ENCODE measurements around the gene SART1.
"Not testable (repeated sequence)": the region's sequence is repeated elsewhere in the genome, so short reads cannot be mapped to it uniquely, and the experiment has no call there.

Gene SART1

GRCh38 chr11:65937766-65938165, 23.8 kb upstream of the SART1 start:
- no peak for DNase-seq

- no peak for DNase-seq
Observed at GRCh38 chr11:65941720-65942310, 19.7 kb upstream of the SART1 start.

- no peak for DNase-seq
Observed at GRCh38 chr11:65942531-65942930, 19.0 kb upstream of the SART1 start.

GRCh38 chr11:65944191-65944590, 17.3 kb upstream of the SART1 start:
- no peak for DNase-seq

- DNase-seq, result no peak
Observed at GRCh38 chr11:65944767-65945166, 16.8 kb upstream of the SART1 start.

- no peak for DNase-seq
Observed at GRCh38 chr11:65945430-65945911, 16.1 kb upstream of the SART1 start, which contains the start of gene TSGA10IP. TSGA10IP (plus strand) TSS chr11:65945480; CDS start chr11:65945676, 196 bp downstream.

GRCh38 chr11:65945941-65946558, 15.5 kb upstream of the SART1 start:
- no peak for DNase-seq

- DNase-seq, result no peak
Observed at GRCh38 chr11:65946655-65947054, 14.9 kb upstream of the SART1 start.

- DNase-seq, result no peak
Observed at GRCh38 chr11:65947133-65947532, 14.4 kb upstream of the SART1 start.

GRCh38 chr11:65947603-65948125, 13.9 kb upstream of the SART1 start:
- no peak for DNase-seq

- not testable (repeated sequence) for DNase-seq
Observed at GRCh38 chr11:65950711-65951110, 10.8 kb upstream of the SART1 start.

GRCh38 chr11:65951641-65952040, 9.9 kb upstream of the SART1 start:
- not testable (repeated sequence) for DNase-seq

- DNase-seq, result no peak
Observed at GRCh38 chr11:65952052-65952521, 9.4 kb upstream of the SART1 start.

GRCh38 chr11:65953471-65953870, 8.1 kb upstream of the SART1 start:
- DNase-seq, result no peak

- no peak for DNase-seq
Observed at GRCh38 chr11:65954771-65955170, 6.8 kb upstream of the SART1 start.

GRCh38 chr11:65958291-65958690, 3.2 kb upstream of the SART1 start:
- no peak for DNase-seq

- no peak for DNase-seq
Observed at GRCh38 chr11:65958774-65959420, 2.6 kb upstream of the SART1 start.

GRCh38 chr11:65960824-65961266, 689 bp upstream of the SART1 start:
- DNase-seq, result no peak

- DNase-seq, result peak; percentile 66
Observed at GRCh38 chr11:65962141-65962564, 619 bp downstream of the SART1 start.

- DNase-seq, result no peak
Observed at GRCh38 chr11:65964906-65965305, 3.4 kb downstream of the SART1 start.

GRCh38 chr11:65965986-65966762, 4.6 kb downstream of the SART1 start:
- no peak for DNase-seq

GRCh38 chr11:65967329-65967934, 5.9 kb downstream of the SART1 start:
- DNase-seq, result no peak

Data from CD4-positive, alpha-beta T cell treated with Interleukin-10 for 1 hour (primary cell).